ENCODE results near the gene TMEM202. TPM values are rescaled to one million over a fixed set of nuclear protein-coding genes. Genes with fewer than 3 reads are reported as not detected.

Gene TMEM202
- total RNA-seq, 2 donors from 2014 or later, result not detected

DNA sequence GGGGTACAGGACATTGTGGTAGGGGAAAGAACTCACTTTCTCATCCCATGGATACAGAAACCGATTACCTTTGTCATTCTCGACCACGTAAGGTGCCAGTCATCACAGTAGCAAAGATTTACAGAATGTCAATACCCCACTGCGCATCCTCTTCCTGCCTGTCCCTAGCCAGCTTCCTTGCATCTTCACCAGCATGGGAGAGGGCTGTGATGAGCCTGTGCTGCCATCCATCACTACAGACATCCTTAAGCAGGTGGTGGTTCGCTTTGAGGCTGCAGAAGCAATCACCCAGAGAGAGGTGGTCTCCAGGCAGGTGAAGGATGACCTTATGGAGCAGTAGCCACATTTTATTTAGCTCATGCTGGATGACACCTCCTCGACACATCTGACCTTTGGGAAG, 52.7 kb downstream of the TMEM202 start:
- DNase-seq (ENCODE audit: low spot score) (no peak), ATAC-seq (ENCODE audit: insufficient number of reproducible peaks, low FRiP score, low read depth) (no peak)
- Histone ChIP-seq H3K4me1 (ENCODE audit: control insufficient read depth in 1 of 2, low read depth in 2 of 2) (no peaks in the 10 kb centered on the region), H3K4me3 (no peak overlapping the region), H3K9me3 (no peaks in the 10 kb centered on the region), H3K27ac (no peak overlapping the region), H3K27me3 (replicated peaks; ENCODE audit: insufficient read depth) (no peaks in the 10 kb centered on the region), H3K36me3 (no peaks in the 10 kb centered on the region)
- TF ChIP-seq, protein P1, sequence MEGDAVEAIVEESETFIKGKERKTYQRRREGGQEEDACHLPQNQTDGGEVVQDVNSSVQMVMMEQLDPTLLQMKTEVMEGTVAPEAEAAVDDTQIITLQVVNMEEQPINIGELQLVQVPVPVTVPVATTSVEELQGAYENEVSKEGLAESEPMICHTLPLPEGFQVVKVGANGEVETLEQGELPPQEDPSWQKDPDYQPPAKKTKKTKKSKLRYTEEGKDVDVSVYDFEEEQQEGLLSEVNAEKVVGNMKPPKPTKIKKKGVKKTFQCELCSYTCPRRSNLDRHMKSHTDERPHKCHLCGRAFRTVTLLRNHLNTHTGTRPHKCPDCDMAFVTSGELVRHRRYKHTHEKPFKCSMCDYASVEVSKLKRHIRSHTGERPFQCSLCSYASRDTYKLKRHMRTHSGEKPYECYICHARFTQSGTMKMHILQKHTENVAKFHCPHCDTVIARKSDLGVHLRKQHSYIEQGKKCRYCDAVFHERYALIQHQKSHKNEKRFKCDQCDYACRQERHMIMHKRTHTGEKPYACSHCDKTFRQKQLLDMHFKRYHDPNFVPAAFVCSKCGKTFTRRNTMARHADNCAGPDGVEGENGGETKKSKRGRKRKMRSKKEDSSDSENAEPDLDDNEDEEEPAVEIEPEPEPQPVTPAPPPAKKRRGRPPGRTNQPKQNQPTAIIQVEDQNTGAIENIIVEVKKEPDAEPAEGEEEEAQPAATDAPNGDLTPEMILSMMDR (IDR thresholded peaks at IDR 0.05), result no peak

DNA sequence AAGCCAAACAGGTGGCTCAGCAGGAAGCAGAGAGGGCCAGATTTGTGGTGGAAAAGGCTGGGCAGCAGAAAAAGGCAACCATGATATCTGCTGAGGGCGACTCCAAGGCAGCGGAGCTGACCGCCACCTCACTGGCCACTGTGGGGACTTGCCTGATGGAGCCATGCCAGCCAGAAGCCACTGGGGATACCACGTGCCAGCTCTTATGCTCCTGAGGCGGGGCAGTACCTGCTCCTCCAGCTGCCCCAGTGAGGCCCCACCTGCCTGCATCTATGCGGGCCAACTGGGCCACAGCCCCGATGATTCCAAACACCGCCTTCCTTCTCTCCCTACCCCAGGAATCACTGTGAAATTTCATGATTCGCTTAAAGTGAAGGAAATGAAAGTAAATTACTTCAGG, 53.1 kb downstream of the TMEM202 start:
- no peaks in the 10 kb centered on the region for H3K27me3 ChIP-seq (replicated peaks; ENCODE audit: insufficient read depth)
- no peaks in the 10 kb centered on the region for H3K4me1 ChIP-seq (ENCODE audit: control insufficient read depth in 1 of 2, low read depth in 2 of 2)
- ATAC-seq (ENCODE audit: insufficient number of reproducible peaks, low FRiP score, low read depth) (no peak), DNase-seq (ENCODE audit: low spot score) (no peak)
- H3K27ac ChIP-seq, result no peak overlapping the region
- TF ChIP-seq, protein P1 (IDR thresholded peaks at IDR 0.05), result no peak
- no peaks in the 10 kb centered on the region for H3K9me3 ChIP-seq
- H3K36me3 ChIP-seq, result no peaks in the 10 kb centered on the region
- H3K4me3 ChIP-seq, result no peak overlapping the region

DNA sequence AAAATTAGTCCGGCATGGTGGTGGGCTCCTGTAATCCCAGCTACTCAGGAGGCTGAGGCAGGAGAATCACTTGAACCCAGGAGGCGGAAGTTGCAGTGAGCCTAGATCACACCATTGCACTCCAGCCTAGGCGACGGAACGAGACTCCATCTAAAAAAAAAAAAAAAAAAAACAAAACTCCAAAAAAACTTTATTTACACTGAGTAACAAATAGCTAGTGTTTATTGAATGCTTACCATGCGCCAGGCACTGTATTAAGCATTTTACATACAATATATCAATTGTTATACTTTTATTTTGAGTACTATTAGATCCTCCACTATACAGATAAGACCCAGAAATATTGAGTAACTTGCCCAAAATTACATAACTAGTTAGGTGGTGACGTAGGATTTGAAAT, 58.6 kb downstream of the TMEM202 start:
- TF ChIP-seq, protein P1 (IDR thresholded peaks at IDR 0.05), result no peak
- no peaks in the 10 kb centered on the region for H3K36me3 ChIP-seq
- H3K4me1 ChIP-seq (ENCODE audit: control insufficient read depth in 1 of 2, low read depth in 2 of 2), result no peaks in the 10 kb centered on the region
- DNase-seq (ENCODE audit: low spot score), result no peak
- no peaks in the 10 kb centered on the region for H3K27me3 ChIP-seq (replicated peaks; ENCODE audit: insufficient read depth)
- ATAC-seq (ENCODE audit: insufficient number of reproducible peaks, low FRiP score, low read depth), result no peak
- H3K9me3 ChIP-seq, result no peaks in the 10 kb centered on the region
- H3K4me3 ChIP-seq, result no peak overlapping the region
- no peak overlapping the region for H3K27ac ChIP-seq

Other genes with a start within 250 kb of the TMEM202 start
- under 1 TPM in 1 of 2 donors, not detected in 1; 0.85 TPM for gene GRAMD2A, start 200.5 kb upstream of the TMEM202 start, total RNA-seq
- gene PKM, start 167.1 kb upstream of the TMEM202 start, total RNA-seq, result 100 to 1,000 TPM; 515 to 544 TPM
- 10 to 100 TPM; 44.0 to 49.9 TPM for gene PARP6, start 125.8 kb upstream of the TMEM202 start, total RNA-seq
- gene CELF6, start 78.1 kb upstream of the TMEM202 start, total RNA-seq, result 1 to 10 TPM; 2.3 to 4.1 TPM
- 10 to 100 TPM; 79.5 to 89.8 TPM for gene HEXA, start 22.3 kb upstream of the TMEM202 start, total RNA-seq
- 10 to 100 TPM; 28.6 to 88.4 TPM for gene ARIH1, start 76.0 kb downstream of the TMEM202 start, total RNA-seq